Measurements from ENCODE around the gene CHD6.

- TF ChIP-seq CTCF (IDR thresholded peaks at IDR 0.05) (no peak), POLR2A (IDR thresholded peaks at IDR 0.05) (no peak)
Observed at GRCh38 chr20:41418739-41419293, 199.4 kb downstream of the CHD6 start.

Data from uterus (tissue), 2 donors.